Right atrium auricular region (tissue), 2 donors: ENCODE data around the gene ATP2C2. TPM values are rescaled to one million over a fixed set of nuclear protein-coding genes. Genes with fewer than 3 reads are reported as not detected.

Experiments
- DNase-seq: peaks from one replicate; pipeline ENCODE4 v3.0.0-alpha.2; 2019; ENCODE audit warnings: low spot score
- H3K27ac ChIP-seq, 2 donors: fragments of 200-600 bp; sonication (generic); 1 replicate in 1 of 2; 2 replicates in 1 of 2; pipeline ENCODE4 v1.5.1; 2016 to 2019
- H3K27me3 ChIP-seq, 2 donors: fragments of 200-600 bp; sonication (generic); one replicate each; pipeline versions ENCODE4 v1.5.1 to v1.6.0; 2017 to 2019
- H3K36me3 ChIP-seq: fragments of 200-600 bp; sonication (generic); one replicate; pipeline ENCODE4 v1.5.1; 2016
- H3K4me1 ChIP-seq, 2 donors: fragments of 200-600 bp; sonication (generic); one replicate each; pipeline versions ENCODE4 v1.5.1 to v1.6.0; 2017 to 2019
- H3K4me3 ChIP-seq, 2 donors: fragments of 200-600 bp; sonication (generic); 1 replicate in 1 of 2; 2 replicates in 1 of 2; pipeline ENCODE4 v1.5.1; 2017 to 2019; ENCODE audit warnings: mild to moderate bottlenecking in 1 of 2, moderate library complexity in 1 of 2
- H3K9me3 ChIP-seq, 2 donors: fragments of 200-600 bp; sonication (generic); one replicate each; pipeline ENCODE4 v1.5.1; 2019
- total RNA-seq, 2 donors: library from RNA; depleted of rRNA; stranded (reverse); fragments of >200 nt; gene quantifications; one replicate each; pipeline ENCODE4 v1.1.0, GENCODE V29; 2016
- TF ChIP-seq, protein P1 (sequence below), 2 donors: fragments of 200-600 bp; sonication (generic); IDR thresholded peaks; one replicate each; pipeline ENCODE4 v1.5.1; 2019; ENCODE audit warnings: antibody characterized with exemption in 2 of 2

The ATP2C2 gene
- total RNA-seq, 2 donors from 2014 or later, result not detected

DNA sequence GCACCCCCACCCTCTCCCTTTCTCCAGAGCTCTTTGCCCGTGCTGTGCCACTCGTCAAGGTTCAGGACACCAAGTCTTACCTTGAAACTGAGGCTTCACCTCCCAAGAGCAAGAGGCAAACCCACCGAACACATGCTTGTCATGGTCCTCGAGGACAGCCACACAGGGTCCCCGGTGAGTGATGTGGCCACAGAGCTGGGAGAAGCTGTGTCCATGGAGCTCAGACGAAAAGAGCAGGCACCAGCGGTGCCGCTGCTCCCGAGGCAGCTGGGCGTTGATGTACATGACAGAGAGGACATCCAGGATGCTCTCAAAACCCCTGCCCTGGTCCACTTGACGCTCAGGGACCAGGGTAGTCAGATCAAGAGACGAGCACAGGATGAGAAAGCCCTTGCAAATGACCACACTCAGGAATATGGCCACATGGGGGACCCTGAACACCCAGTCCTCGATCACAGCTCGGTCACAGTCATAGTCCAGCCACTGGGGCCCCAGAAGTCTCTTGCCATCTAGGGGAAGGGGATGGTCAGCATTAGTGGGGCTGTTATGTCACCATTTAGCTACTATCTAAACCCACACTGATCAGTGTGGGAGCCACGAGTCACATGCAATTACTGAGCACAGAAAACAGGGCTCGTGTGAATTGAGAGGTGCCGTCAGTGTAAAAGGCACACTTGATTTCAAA lies 118.4 kb downstream of the ATP2C2 start:
- Histone ChIP-seq H3K27me3 (no peaks in the 10 kb centered on the region), H3K4me3 (no peak overlapping the region), H3K27ac (no peak overlapping the region), H3K36me3 (peaks cover 44% of the 10 kb centered on the region), H3K9me3 (no peaks in the 10 kb centered on the region), H3K4me1 (no peaks in the 10 kb centered on the region)
- TF ChIP-seq, protein P1, sequence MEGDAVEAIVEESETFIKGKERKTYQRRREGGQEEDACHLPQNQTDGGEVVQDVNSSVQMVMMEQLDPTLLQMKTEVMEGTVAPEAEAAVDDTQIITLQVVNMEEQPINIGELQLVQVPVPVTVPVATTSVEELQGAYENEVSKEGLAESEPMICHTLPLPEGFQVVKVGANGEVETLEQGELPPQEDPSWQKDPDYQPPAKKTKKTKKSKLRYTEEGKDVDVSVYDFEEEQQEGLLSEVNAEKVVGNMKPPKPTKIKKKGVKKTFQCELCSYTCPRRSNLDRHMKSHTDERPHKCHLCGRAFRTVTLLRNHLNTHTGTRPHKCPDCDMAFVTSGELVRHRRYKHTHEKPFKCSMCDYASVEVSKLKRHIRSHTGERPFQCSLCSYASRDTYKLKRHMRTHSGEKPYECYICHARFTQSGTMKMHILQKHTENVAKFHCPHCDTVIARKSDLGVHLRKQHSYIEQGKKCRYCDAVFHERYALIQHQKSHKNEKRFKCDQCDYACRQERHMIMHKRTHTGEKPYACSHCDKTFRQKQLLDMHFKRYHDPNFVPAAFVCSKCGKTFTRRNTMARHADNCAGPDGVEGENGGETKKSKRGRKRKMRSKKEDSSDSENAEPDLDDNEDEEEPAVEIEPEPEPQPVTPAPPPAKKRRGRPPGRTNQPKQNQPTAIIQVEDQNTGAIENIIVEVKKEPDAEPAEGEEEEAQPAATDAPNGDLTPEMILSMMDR (IDR thresholded peaks at IDR 0.05), result no peak
- no peak for DNase-seq

DNA sequence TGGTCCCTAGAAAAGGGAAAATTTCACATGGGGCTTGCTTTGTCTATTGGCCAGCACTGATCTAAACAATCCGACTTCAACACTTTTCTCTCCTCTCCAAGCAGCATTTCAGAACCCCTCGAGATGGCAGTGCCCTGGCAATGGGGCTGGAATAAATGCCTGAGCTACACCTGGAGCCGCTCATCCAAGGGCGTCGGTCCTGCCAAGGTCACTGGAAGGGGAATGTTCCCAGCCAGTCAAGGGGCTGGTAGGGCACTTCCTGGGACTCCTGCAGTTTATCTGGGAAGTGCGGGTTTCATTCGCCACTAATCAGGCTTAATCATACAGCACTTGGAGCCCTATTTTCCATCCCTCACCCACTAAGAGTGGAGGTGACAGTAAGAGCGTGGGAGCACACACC lies 119.0 kb downstream of the ATP2C2 start:
- Histone ChIP-seq H3K9me3 (no peaks in the 10 kb centered on the region), H3K27ac (no peak overlapping the region), H3K4me1 (no peaks in the 10 kb centered on the region), H3K27me3 (no peaks in the 10 kb centered on the region), H3K36me3 (peaks cover 40% of the 10 kb centered on the region), H3K4me3 (no peak overlapping the region)
- TF ChIP-seq, protein P1 (IDR thresholded peaks at IDR 0.05), result no peak
- no peak for DNase-seq

DNA sequence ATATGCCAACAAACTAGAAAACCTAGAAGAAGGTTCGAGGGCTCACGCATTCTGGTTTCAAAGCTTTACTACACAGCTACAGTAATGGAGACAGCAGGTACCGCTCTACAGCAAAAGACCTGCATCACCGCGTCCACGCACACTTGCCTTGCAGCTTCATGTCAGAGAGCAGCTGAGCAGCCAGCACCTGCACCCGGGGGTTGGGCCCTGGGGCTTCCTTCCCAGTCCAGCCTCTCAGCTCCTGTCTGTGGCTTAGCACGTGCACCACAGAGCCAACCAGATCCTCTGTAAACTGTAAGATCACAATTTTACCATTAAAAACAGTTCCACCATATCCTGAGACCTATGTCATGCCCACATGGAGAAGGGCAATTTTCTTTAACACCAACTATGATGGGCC lies 120.8 kb downstream of the ATP2C2 start:
- Histone ChIP-seq H3K4me1 (no peaks in the 10 kb centered on the region), H3K27ac (no peak overlapping the region), H3K4me3 (no peak overlapping the region), H3K9me3 (no peaks in the 10 kb centered on the region), H3K36me3 (peaks cover 38% of the 10 kb centered on the region), H3K27me3 (no peaks in the 10 kb centered on the region)
- no peak for DNase-seq
- TF ChIP-seq, protein P1 (IDR thresholded peaks at IDR 0.05), result no peak

DNA sequence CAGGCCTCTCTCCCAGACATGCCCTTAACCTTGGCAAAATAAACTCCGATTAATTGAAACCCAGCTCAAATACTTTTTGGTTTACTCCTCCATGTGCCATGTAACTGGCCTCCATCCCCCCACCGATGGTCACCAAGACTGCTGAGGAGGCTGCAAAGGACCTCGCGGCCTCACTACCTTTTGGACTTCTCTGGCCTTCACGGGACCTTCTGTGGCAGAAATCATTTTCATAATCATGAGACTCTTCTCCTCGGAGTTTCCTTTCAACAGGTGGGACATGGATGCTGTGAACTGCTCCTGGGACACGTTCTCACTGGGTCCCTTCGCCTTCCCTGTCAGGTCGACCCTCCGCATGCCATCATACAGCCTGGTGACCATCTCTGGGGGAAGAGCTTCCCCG lies 127.2 kb downstream of the ATP2C2 start:
- Histone ChIP-seq H3K9me3 (no peaks in the 10 kb centered on the region), H3K4me1 (no peaks in the 10 kb centered on the region), H3K36me3 (peaks cover 34% of the 10 kb centered on the region), H3K4me3 (no peak overlapping the region), H3K27me3 (no peaks in the 10 kb centered on the region), H3K27ac (no peak overlapping the region)
- TF ChIP-seq, protein P1 (IDR thresholded peaks at IDR 0.05), result no peak
- DNase-seq, result no peak

DNA sequence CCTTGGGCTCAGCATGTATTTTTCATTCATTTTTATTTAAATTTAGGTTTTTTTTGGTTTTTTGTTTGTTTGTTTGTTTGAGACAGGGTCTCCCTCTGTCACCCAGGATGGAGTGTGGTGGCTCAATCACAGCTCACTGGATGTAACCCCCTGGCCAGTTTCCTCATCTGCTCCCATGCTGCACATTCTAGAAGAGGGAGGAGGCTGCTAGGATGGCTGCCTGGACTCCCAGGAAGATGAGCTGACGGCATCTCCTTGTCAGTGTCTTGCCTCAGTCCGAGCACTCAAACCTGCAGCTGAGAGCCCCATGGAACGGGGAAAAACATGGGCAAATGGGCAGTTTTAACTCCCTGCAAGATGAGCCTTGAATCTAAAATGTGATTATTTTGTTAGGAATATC lies 128.7 kb downstream of the ATP2C2 start:
- Histone ChIP-seq H3K4me1 (no peaks in the 10 kb centered on the region), H3K9me3 (no peaks in the 10 kb centered on the region), H3K36me3 (peaks cover 34% of the 10 kb centered on the region), H3K27ac (no peak overlapping the region), H3K27me3 (no peaks in the 10 kb centered on the region), H3K4me3 (no peak overlapping the region)
- DNase-seq, result no peak
- TF ChIP-seq, protein P1 (IDR thresholded peaks at IDR 0.05), result no peak
